ENCODE results near the gene ANGPT4. TPM values are rescaled to one million over a fixed set of nuclear protein-coding genes. Genes with fewer than 3 reads are reported as not detected.

The ANGPT4 gene
- total RNA-seq, 2 donors from 2014 or later: 0.11 TPM; not detected in 1

DNA sequence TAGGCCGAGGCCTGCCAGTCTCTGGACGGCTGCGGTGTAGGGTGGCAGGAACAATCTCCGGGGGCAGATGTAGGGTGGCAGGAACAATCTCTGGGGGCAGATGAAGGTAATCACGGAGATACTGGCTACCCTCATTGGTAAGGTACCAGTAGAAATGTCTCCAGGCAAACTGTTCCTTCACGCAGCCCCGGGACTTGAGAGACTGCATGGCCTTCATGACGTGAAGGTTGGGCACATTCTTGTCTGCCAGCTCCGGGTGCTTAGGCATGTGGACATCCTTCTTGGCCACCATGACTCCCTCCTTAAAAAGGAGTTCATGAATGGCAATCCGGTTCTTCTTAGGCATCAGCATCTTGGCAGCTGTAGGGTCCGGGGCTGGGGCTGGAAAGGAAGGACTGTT lies 76.5 kb downstream of the ANGPT4 start:
- H3K27me3 ChIP-seq: no peaks in the 10 kb centered on the region
- TF ChIP-seq, protein P1, sequence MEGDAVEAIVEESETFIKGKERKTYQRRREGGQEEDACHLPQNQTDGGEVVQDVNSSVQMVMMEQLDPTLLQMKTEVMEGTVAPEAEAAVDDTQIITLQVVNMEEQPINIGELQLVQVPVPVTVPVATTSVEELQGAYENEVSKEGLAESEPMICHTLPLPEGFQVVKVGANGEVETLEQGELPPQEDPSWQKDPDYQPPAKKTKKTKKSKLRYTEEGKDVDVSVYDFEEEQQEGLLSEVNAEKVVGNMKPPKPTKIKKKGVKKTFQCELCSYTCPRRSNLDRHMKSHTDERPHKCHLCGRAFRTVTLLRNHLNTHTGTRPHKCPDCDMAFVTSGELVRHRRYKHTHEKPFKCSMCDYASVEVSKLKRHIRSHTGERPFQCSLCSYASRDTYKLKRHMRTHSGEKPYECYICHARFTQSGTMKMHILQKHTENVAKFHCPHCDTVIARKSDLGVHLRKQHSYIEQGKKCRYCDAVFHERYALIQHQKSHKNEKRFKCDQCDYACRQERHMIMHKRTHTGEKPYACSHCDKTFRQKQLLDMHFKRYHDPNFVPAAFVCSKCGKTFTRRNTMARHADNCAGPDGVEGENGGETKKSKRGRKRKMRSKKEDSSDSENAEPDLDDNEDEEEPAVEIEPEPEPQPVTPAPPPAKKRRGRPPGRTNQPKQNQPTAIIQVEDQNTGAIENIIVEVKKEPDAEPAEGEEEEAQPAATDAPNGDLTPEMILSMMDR (IDR thresholded peaks at IDR 0.05): no peak
- H3K9me3 ChIP-seq: peaks cover 0 to 6% of the 10 kb centered on the region in 2 donors
- no peak for DNase-seq (ENCODE audit: low spot score)
- H3K36me3 ChIP-seq: no peaks in the 10 kb centered on the region
- no peak overlapping the region for H3K4me3 ChIP-seq
- H3K27ac ChIP-seq: no peak overlapping the region
- H3K4me1 ChIP-seq: peaks cover 0 to 40% of the 10 kb centered on the region in 2 donors

DNA sequence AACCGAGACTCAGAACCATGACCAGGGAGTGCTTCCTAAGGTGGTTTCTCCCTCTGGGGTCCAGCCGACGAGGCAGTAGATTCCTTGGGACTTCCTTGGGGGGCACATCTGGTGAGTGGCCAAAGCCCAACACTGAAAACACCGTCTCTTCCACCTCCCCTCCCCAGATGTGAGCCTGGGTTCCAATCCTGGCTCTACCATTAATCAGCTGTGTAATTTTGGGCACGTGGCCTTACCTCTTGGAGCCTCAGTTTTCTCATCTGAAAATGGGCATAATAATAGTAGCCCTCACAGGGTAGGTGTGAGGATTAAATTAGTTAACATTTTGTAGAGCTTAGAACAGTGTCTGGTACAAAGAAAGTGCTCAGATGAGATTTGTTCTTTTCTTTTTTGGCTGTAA lies 77.1 kb downstream of the ANGPT4 start:
- peaks cover 0 to 41% of the 10 kb centered on the region in 2 donors for H3K4me1 ChIP-seq
- no peaks in the 10 kb centered on the region for H3K36me3 ChIP-seq
- H3K27ac ChIP-seq: no peak overlapping the region
- no peaks in the 10 kb centered on the region for H3K27me3 ChIP-seq
- no peak overlapping the region for H3K4me3 ChIP-seq
- H3K9me3 ChIP-seq: peaks cover 0 to 6% of the 10 kb centered on the region in 2 donors
- DNase-seq (ENCODE audit: low spot score): no peak
- TF ChIP-seq, protein P1 (IDR thresholded peaks at IDR 0.05): no peak

DNA sequence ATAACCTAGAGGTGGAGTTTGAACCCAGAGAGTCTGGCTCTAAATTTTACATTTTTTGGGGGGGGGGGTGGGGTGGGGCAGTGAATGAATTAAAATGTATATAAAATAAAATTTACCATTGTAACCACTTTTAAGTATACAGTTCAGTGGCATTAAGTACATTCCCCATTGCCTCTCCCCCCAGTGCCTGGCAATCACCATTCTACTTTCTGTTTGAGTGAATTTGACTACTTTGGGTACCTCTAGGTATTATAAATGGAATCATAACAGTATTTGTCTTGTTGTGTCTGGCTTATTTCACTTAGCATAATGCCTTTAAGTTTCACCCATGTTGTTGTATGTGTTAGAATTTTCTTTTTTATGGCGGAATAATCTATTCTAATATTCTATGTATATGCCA lies 79.9 kb downstream of the ANGPT4 start:
- no peaks in the 10 kb centered on the region for H3K36me3 ChIP-seq
- H3K4me1 ChIP-seq: peaks cover 0 to 35% of the 10 kb centered on the region in 2 donors
- H3K9me3 ChIP-seq: peaks cover 0 to 6% of the 10 kb centered on the region in 2 donors
- no peaks in the 10 kb centered on the region for H3K27me3 ChIP-seq
- TF ChIP-seq, protein P1 (IDR thresholded peaks at IDR 0.05): no peak
- no peak for DNase-seq (ENCODE audit: low spot score)
- peak overlapping the region in 1 of 2 donors; percentile 15 for H3K27ac ChIP-seq
- H3K4me3 ChIP-seq: no peak overlapping the region

DNA sequence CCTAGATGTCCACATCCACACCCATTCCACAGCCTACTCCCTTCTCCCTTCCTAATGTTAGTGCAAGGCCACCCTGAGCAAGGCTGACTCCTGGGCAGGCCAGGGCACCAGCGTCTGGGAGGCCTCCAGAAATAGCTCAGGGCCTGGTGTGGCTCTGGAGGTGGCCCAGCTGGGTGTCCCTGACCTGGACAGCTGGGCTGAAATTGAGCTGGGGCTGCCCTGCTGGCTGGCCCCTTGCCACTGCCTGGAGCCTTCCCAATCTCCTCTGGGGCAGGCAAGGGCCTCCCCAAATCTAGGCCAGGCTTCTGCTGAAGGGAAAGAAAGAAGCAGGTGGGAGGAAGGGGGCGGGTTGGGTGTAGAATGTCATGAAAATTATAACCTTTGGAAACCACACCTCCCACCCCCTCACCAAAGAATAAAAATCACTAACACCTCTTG lies 80.5 kb downstream of the ANGPT4 start:
- Histone ChIP-seq H3K4me3 (no peak overlapping the region), H3K27ac (peak overlapping the region in 1 of 2 donors; percentile 15), H3K36me3 (no peaks in the 10 kb centered on the region), H3K4me1 (peaks cover 0 to 30% of the 10 kb centered on the region in 2 donors), H3K9me3 (peaks cover 0 to 6% of the 10 kb centered on the region in 2 donors), H3K27me3 (no peaks in the 10 kb centered on the region)
- no peak for DNase-seq (ENCODE audit: low spot score)
- TF ChIP-seq, protein P1 (IDR thresholded peaks at IDR 0.05): no peak

DNA sequence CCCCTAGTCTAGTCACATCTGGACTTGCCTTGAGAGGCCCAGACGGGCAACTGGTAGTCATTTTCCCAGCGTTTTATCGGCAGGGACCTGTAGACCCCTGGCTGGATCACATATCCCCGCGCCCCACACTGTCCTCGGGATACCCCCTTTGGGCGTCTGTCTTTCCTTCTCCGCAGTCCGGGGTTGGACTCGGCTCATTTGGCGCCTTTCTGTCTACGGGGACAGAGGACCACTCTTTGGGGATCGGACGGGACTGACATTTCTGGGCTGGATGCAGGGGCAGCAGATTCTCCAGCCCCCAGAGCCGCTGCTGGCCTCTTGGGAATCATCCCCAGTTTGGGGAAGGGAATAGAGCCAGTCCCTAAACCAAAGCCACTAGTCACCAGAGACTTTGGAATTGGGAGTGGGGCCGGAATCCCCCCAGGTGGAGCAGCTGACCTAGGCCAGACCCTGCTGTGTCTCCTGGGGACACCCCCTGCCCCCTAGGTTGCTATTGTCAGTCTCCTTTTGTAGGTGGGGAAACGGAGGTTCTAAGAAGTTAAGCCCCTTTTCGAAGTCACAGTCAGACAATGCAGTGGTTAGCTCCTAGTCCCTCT lies 81.9 kb downstream of the ANGPT4 start:
- peak overlapping the region; percentile 75 to 84 for H3K27ac ChIP-seq
- H3K27me3 ChIP-seq: no peaks in the 10 kb centered on the region
- H3K9me3 ChIP-seq: peaks cover 0 to 6% of the 10 kb centered on the region in 2 donors
- no peak for DNase-seq (ENCODE audit: low spot score)
- H3K36me3 ChIP-seq: no peaks in the 10 kb centered on the region
- peak overlapping the region; percentile 71 to 83 for H3K4me3 ChIP-seq
- peaks cover 0 to 30% of the 10 kb centered on the region in 2 donors for H3K4me1 ChIP-seq
- TF ChIP-seq, protein P1 (IDR thresholded peaks at IDR 0.05): no peak
